Sciatic nerve (tissue), 2 donors: ENCODE data around the gene MRPL41. TPM values are rescaled to one million over a fixed set of nuclear protein-coding genes. Genes with fewer than 3 reads are reported as not detected.
A peak's percentile ranks its signal among the peaks of the same experiment; 100 is the strongest.
"Not testable (repeated sequence)": the region's sequence is repeated elsewhere in the genome, so short reads cannot be mapped to it uniquely, and the experiment has no call there.

Experiments
- ATAC-seq: fragments of 200-7000 bp; cut with Tn5 transposase; one replicate; pipeline ENCODE4 v1.9.1; 2020; ENCODE audit warnings: mild to moderate bottlenecking, moderate library complexity
- DNase-seq: peaks from one replicate; pipeline ENCODE4 v3.0.0-alpha.2; 2020; ENCODE audit warnings: low spot score
- intact Hi-C: fragments of 100-400 bp; cut with DNase I; formaldehyde crosslinking; loops from one replicate; pipeline ENCODE4 v1.14.2; 2022
- total RNA-seq: library from RNA; stranded (reverse); fragmentation: NEBNext Ultra II Directional; extraction: Animal tissue kit (Norgen Biotek cat#: 25700); gene quantifications from one replicate; pipeline ENCODE4 v1.2.1, GENCODE V29; 2021
- donor health status: DM: no; HTN: no; CAD: no.
- donor health status: DM: no; HTN: no; CAD: no.

Gene MRPL41
- total RNA-seq, 1 donor from 2014 or later, result 61.1 TPM

- DNase-seq (no peak), ATAC-seq (no peak)
- intact Hi-C loops, result no loop called here
These were observed 30.9 kb upstream of the MRPL41 start for GRCh38 chr9:137520614-137521404.

GRCh38 chr9:137521405-137521985 is 30.2 kb upstream of the MRPL41 start:
- intact Hi-C loops, result no loop called here
- ATAC-seq (no peak), DNase-seq (no peak)

GRCh38 chr9:137522746-137523455 is 28.8 kb upstream of the MRPL41 start:
- intact Hi-C loops, result no loop called here
- ATAC-seq (no peak), DNase-seq (no peak)

GRCh38 chr9:137524161-137524980 is 27.3 kb upstream of the MRPL41 start:
- intact Hi-C loops, result no loop called here
- no peak for DNase-seq
- no peak for ATAC-seq

GRCh38 chr9:137524981-137525317 is 26.7 kb upstream of the MRPL41 start:
- ATAC-seq (no peak), DNase-seq (no peak)
- intact Hi-C loops, result no loop called here

GRCh38 chr9:137530331-137530730 is 21.3 kb upstream of the MRPL41 start:
- intact Hi-C loops, result no loop called here
- no peak for DNase-seq
- no peak for ATAC-seq

GRCh38 chr9:137531099-137531765 is 20.4 kb upstream of the MRPL41 start:
- DNase-seq (no peak), ATAC-seq (peak; percentile 55)
- intact Hi-C loops, result no loop called here

- DNase-seq, ATAC-seq, intact Hi-C loops: not testable (repeated sequence)
These were observed 18.7 kb upstream of the MRPL41 start for GRCh38 chr9:137532891-137533468.

GRCh38 chr9:137534256-137535119 is 17.2 kb upstream of the MRPL41 start:
- peak; percentile 86 for ATAC-seq
- intact Hi-C loops, result no loop called here
- DNase-seq, result no peak

GRCh38 chr9:137535120-137535428 is 16.6 kb upstream of the MRPL41 start:
- intact Hi-C loops, result no loop called here
- no peak for ATAC-seq

GRCh38 chr9:137536594-137537131 is 15.0 kb upstream of the MRPL41 start:
- DNase-seq, ATAC-seq, intact Hi-C loops: not testable (repeated sequence)

More at GRCh38 chr9:137535120-137535428, 16.6 kb upstream of the MRPL41 start:
- DNase-seq, result no peak

- intact Hi-C loops, result no loop called here
- ATAC-seq (no peak), DNase-seq (no peak)
These were observed 13.6 kb upstream of the MRPL41 start for GRCh38 chr9:137538058-137538457.

- intact Hi-C loops, result no loop called here
- ATAC-seq, result no peak
- DNase-seq, result no peak
These were observed 11.1 kb upstream of the MRPL41 start for GRCh38 chr9:137540536-137540935.

- intact Hi-C loops, result no loop called here
- ATAC-seq (no peak), DNase-seq (no peak)
These were observed 9.2 kb upstream of the MRPL41 start for GRCh38 chr9:137542486-137542885.

- DNase-seq (no peak), ATAC-seq (no peak)
- intact Hi-C loops, result no loop called here
These were observed 8.3 kb upstream of the MRPL41 start for GRCh38 chr9:137543237-137543963.

GRCh38 chr9:137544176-137544760 is 7.4 kb upstream of the MRPL41 start:
- DNase-seq (no peak), ATAC-seq (no peak)
- intact Hi-C loops, result no loop called here
